DND-41 (cell line): ENCODE measurements around the gene GPR176.

Experiments
- EZH2 ChIP-seq: IDR thresholded peaks from 3 replicates; pipeline ENCODE4 v1.6.1; 2012; ENCODE audit warnings: borderline replicate concordance, low read depth, mild to moderate bottlenecking, moderate library complexity, low read length, inconsistent platforms; ENCODE audit not compliant: severe bottlenecking
- TF ChIP-seq, protein P1 (sequence below): IDR thresholded peaks from 2 replicates; pipeline ENCODE4 v1.5.1; 2012; ENCODE audit warnings: borderline replicate concordance, low read length, moderate library complexity, mild to moderate bottlenecking; ENCODE audit not compliant: poor library complexity, severe bottlenecking; ENCODE audit errors: extremely low read depth

DNA sequence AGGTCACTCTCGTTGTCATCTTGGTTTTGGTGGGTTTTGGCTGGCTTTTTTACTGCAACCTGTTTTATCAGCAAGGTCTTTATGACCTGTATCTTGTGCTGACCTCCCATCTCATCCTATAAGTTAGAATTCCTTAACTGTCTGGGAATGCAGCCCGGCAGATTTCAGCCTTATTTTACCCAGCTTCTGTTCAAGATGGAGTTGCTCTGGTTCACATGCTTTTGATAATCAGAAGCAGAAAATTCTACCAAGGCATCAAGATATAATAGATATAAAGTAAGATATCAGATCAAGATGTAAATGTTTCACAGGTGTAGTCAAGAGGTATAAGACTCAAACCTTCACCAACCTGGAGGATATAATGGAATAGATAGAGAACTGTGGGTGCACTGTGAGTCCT lies 16.0 kb downstream of the GPR176 start:
- TF ChIP-seq, protein P1, sequence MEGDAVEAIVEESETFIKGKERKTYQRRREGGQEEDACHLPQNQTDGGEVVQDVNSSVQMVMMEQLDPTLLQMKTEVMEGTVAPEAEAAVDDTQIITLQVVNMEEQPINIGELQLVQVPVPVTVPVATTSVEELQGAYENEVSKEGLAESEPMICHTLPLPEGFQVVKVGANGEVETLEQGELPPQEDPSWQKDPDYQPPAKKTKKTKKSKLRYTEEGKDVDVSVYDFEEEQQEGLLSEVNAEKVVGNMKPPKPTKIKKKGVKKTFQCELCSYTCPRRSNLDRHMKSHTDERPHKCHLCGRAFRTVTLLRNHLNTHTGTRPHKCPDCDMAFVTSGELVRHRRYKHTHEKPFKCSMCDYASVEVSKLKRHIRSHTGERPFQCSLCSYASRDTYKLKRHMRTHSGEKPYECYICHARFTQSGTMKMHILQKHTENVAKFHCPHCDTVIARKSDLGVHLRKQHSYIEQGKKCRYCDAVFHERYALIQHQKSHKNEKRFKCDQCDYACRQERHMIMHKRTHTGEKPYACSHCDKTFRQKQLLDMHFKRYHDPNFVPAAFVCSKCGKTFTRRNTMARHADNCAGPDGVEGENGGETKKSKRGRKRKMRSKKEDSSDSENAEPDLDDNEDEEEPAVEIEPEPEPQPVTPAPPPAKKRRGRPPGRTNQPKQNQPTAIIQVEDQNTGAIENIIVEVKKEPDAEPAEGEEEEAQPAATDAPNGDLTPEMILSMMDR, result no peak
- no peak for TF ChIP-seq EZH2
